Measurements from ENCODE around the gene CHST4. TPM values are rescaled to one million over a fixed set of nuclear protein-coding genes. Genes with fewer than 3 reads are reported as not detected.

The CHST4 gene
- total and polyA plus RNA-seq, 9 of the 15 experiments (the other 6 are each of a cell fraction or from before 2014, with no cell fraction given) = 0.07 TPM; not detected in 8

GRCh38 chr16:71569621-71570020, 43.4 kb downstream of the CHST4 start:
- Histone ChIP-seq H4K20me1 (replicated peaks; ENCODE audit: control insufficient read depth, insufficient read depth, low read length) (no peaks in the 10 kb centered on the region), H2AFZ (ENCODE audit: low read depth, low read length) (no peak overlapping the region), H3K9me1 (ENCODE audit: control insufficient read depth, insufficient read depth, low read length) (no peaks in the 10 kb centered on the region), H3K27me3 (ENCODE audit: control insufficient read depth in 2 of 2, insufficient read depth in 2 of 2, low read length in 2 of 2) (peaks cover 19 to 25% of the 10 kb centered on the region in 2 experiments; a peak in 4 of 5 replicates), H3K4me2 (ENCODE audit: insufficient read depth, low read length) (no peak overlapping the region), H3K79me2 (ENCODE audit: control insufficient read depth, insufficient read depth, low read length) (no peaks in the 10 kb centered on the region), H3K27ac (ENCODE audit: extremely low read depth, low read depth, low read length) (no peak overlapping the region), H3K9ac (ENCODE audit: insufficient read depth in 1 of 2, low read depth in 2 of 2, low read length in 2 of 2) (no peak overlapping the region), H3K4me3 (no peak overlapping the region), H3K4me1 (replicated peaks in 1 of 2; ENCODE audit: control insufficient read depth in 2 of 2, insufficient read depth in 2 of 2, low read length in 2 of 2) (peaks cover 4 to 9% of the 10 kb centered on the region in 2 experiments; a peak in 4 of 5 replicates), H3K9me3 (replicated peaks; ENCODE audit: control insufficient read depth, insufficient read depth, low read depth, low read length) (no peaks in the 10 kb centered on the region), H3K36me3 (ENCODE audit: control insufficient read depth, insufficient read depth, low read length) (no peaks in the 10 kb centered on the region)
- DNase-seq (ENCODE audit: extremely low read depth in 1 of 4, low spot score in 3 of 4) (no peak), ATAC-seq (no peak), FAIRE-seq (no peak)
- TF ChIP-seq EWSR1 (IDR thresholded peaks at IDR 0.05; ENCODE audit: borderline replicate concordance, low read depth, partially characterized antibody) (no peak), ESRRA (IDR thresholded peaks at IDR 0.05; ENCODE audit: borderline replicate concordance, low read depth) (no peak), SPI1 (IDR thresholded peaks at IDR 0.05; ENCODE audit: borderline replicate concordance, low read depth, low read length) (no peak), FOS (IDR thresholded peaks at IDR 0.05; ENCODE audit: extremely low read depth, insufficient read length) (no peak), MLLT1 (IDR thresholded peaks at IDR 0.05) (no peak), ZNF668 (CRISPR knock-in tag; IDR thresholded peaks at IDR 0.05) (no peak), SETDB1 (IDR thresholded peaks at IDR 0.05; ENCODE audit: low read length) (no peak)
- intact Hi-C loops (cut with micrococcal nuclease) (no loop called here), in situ Hi-C loops (cut with MboI) (no loop called here)
- no TSS peak for BruUV-seq (replicated peaks)
- WGBS (ENCODE audit: insufficient coverage, low coverage, missing lambda C conversion rate) = 3% methylated on average over 4 of the region's 4 CpGs
- POLR2A ChIA-PET = no interaction called here
- CTCF ChIA-PET (ENCODE audit: low intra/inter-chr PET ratio) = no interaction called here

Measured in K562 (cell line).